Activated T-cell treated with anti-CD3 and anti-CD28 coated beads, Interleukin-2, amount 50 U/mL, for 4 hours (primary cell): Measurements from ENCODE around the gene CD52. TPM values are rescaled to one million over a fixed set of nuclear protein-coding genes. Genes with fewer than 3 reads are reported as not detected.
"Not testable (repeated sequence)": the region's sequence is repeated elsewhere in the genome, so short reads cannot be mapped to it uniquely, and the experiment has no call there.

Experiments
- ATAC-seq, 2 donors: fragments of 200-7000 bp; cut with Tn5 transposase; one replicate each; pipeline ENCODE4 v1.10.0; 2021
- DNase-seq: peaks from one replicate; pipeline ENCODE4 v3.0.0-alpha.2; 2020
- H3K27me3 Mint-ChIP-seq: one replicate; pipeline ENCODE4 v1.8.0; 2021; ENCODE audit warnings: low read depth, mixed read lengths
- H3K36me3 Mint-ChIP-seq: one replicate; pipeline ENCODE4 v1.8.0; 2022; ENCODE audit warnings: mixed read lengths; ENCODE audit not compliant: insufficient read depth
- H3K4me1 Mint-ChIP-seq: one replicate; pipeline ENCODE4 v1.8.0; 2021; ENCODE audit warnings: low read depth, mixed read lengths
- H3K4me3 Mint-ChIP-seq: one replicate; pipeline ENCODE4 v1.8.0; 2021; ENCODE audit warnings: mild to moderate bottlenecking, moderate library complexity, mixed read lengths
- H3K9me3 Mint-ChIP-seq: one replicate; pipeline ENCODE4 v1.8.0; 2021; ENCODE audit warnings: mixed read lengths
- total RNA-seq, 3 donors: library from RNA; stranded (reverse); gene quantifications; one replicate each; pipeline ENCODE4 v1.2.1, GENCODE V29; 2021

Gene CD52
- total RNA-seq, 3 donors from 2014 or later = 82.3 to 99.4 (median 93.8) TPM

GRCh38 chr1:26290122-26290881, 27.5 kb upstream of the CD52 start:
- Mint-ChIP-seq H3K27me3 (no peaks in the 10 kb centered on the region), H3K4me3 (no peak overlapping the region), H3K9me3 (no peaks in the 10 kb centered on the region), H3K36me3 (peaks cover 2% of the 10 kb centered on the region), H3K4me1 (peaks cover 76% of the 10 kb centered on the region)
- ATAC-seq = no peak
- DNase-seq = no peak

DNA sequence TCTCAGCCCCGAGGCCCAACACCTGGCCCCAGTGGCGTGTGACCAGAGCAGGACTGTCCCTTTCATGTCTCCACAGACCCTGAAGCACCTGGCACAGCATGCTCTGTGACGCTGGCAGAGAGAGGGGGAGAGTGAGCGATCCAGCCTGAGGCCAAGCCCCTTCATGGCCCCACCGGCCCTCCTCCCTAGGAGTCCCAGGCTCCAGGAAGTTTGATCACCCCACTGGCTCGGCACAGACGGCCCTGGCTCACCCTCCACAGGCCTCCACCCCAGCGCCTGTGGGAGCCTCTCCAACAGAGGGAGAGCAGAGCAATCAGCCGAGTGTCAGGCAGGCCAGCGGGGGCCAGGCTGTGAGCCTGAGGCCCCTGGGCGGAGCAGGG, 26.9 kb upstream of the CD52 start:
- Mint-ChIP-seq H3K27me3 (no peaks in the 10 kb centered on the region), H3K36me3 (peaks cover 4% of the 10 kb centered on the region), H3K9me3 (no peaks in the 10 kb centered on the region), H3K4me1 (peaks cover 73% of the 10 kb centered on the region), H3K4me3 (no peak overlapping the region)
- ATAC-seq = no peak
- no peak for DNase-seq

- ATAC-seq = no peak
- Mint-ChIP-seq H3K27me3 (no peaks in the 10 kb centered on the region), H3K4me1 (peaks cover 68% of the 10 kb centered on the region), H3K36me3 (peaks cover 7% of the 10 kb centered on the region), H3K9me3 (no peaks in the 10 kb centered on the region), H3K4me3 (no peak overlapping the region)
- no peak for DNase-seq
These were observed 26.3 kb upstream of the CD52 start for GRCh38 chr1:26291433-26291832.

GRCh38 chr1:26291939-26292338, 25.8 kb upstream of the CD52 start:
- Mint-ChIP-seq H3K36me3 (peaks cover 7% of the 10 kb centered on the region), H3K9me3 (no peaks in the 10 kb centered on the region), H3K4me1 (peaks cover 64% of the 10 kb centered on the region), H3K27me3 (no peaks in the 10 kb centered on the region), H3K4me3 (no peak overlapping the region)
- ATAC-seq = no peak
- no peak for DNase-seq

DNA sequence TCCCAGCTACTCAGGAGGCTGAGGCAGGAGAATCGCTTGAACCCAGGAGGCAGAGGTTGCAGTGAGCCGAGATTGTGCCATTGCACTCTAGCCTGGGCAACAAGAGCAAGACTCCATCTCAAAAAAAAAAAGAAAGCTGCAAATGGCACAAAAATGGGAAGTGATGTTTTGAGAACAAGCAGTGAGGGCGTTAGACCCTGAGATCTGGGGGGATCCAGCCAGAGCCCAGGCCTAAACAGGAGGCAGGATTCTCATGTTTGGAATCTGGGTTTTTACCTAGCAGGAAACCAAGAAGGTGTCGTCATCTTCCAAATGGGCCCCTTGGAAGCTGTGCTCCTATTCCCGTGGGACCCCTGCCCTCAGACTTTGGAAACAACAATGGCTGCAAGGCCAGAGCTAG, 25.0 kb upstream of the CD52 start:
- not testable (repeated sequence) for ATAC-seq, H3K36me3 Mint-ChIP-seq, H3K27me3 Mint-ChIP-seq, H3K4me3 Mint-ChIP-seq, H3K9me3 Mint-ChIP-seq, DNase-seq
- peaks cover 56% of the 10 kb centered on the region for H3K4me1 Mint-ChIP-seq

DNA sequence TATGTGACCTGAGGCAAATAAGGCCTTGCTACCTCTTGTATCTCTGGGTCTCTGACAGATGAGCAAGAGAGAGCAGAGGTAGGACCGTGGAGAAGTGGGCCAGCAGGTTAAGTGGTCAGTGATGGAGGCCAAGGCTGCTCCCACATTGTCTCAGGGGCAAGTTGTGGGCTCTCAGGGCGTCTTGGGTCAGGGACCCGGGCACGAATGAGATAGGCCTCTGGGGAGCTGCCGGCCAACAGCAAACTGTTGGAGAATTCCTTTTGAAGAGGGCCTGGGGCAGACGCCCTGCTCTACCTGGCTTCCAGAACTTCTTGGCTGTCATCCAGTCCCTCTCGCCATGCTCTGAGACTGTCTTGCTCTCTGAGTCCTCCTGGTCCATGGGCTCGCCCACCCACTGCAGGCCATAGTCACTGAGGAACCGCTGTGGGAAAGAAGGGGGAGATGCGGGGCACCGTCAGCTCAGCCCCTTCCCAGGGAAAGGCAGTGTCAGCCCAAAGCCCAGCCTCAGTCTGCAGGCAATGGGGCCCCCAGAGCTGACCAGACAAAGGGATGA, 23.8 kb upstream of the CD52 start:
- ATAC-seq = no peak
- H3K4me3 Mint-ChIP-seq = no peak overlapping the region
- peaks cover 43% of the 10 kb centered on the region for H3K4me1 Mint-ChIP-seq
- H3K36me3 Mint-ChIP-seq = peaks cover 7% of the 10 kb centered on the region
- no peaks in the 10 kb centered on the region for H3K27me3 Mint-ChIP-seq
- no peaks in the 10 kb centered on the region for H3K9me3 Mint-ChIP-seq
- DNase-seq = no peak

- Mint-ChIP-seq H3K36me3 (peaks cover 7% of the 10 kb centered on the region), H3K9me3 (no peaks in the 10 kb centered on the region), H3K4me1 (peaks cover 28% of the 10 kb centered on the region), H3K27me3 (no peaks in the 10 kb centered on the region), H3K4me3 (no peak overlapping the region)
- ATAC-seq (no peak), DNase-seq (no peak)
These were observed 22.3 kb upstream of the CD52 start for GRCh38 chr1:26295194-26296138.

DNA sequence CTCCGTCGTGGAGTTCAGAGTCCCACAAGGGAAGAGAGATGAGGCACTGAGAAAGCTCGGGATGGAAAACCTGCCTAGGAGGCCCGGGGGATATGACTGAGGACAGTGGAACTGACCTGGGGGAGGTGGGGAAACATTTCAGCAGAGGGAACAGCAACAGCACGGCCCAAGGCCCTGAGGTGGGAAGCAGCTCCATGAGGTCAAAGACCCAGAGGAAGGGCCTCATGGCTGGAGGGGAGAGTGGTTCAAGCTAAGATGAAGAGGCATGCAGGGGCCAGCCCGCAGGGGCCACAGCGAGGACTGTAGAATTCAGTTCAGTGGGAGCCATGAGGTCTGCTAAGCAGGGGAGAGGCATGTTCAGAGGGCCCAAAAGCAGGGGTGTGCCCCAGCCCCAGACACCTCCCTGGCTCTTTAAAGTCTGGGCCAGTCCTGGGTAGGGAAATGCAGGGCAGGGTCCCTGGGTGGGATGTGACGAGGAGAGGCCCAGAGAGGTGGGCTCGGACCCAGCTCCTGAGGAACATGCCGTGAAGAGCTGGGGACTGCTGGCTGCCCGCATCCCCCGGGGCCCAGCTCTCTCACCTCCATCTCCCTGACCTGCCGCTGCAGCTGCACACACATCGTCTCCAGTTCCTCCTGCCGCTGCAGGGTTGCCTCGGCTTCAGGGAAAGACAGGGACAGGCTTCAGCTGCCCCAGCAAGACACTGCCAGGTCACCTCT, 21.3 kb upstream of the CD52 start:
- Mint-ChIP-seq H3K9me3 (no peaks in the 10 kb centered on the region), H3K36me3 (peaks cover 7% of the 10 kb centered on the region), H3K4me1 (peaks cover 18% of the 10 kb centered on the region), H3K27me3 (no peaks in the 10 kb centered on the region), H3K4me3 (no peak overlapping the region)
- no peak for ATAC-seq
- DNase-seq = no peak

DNA sequence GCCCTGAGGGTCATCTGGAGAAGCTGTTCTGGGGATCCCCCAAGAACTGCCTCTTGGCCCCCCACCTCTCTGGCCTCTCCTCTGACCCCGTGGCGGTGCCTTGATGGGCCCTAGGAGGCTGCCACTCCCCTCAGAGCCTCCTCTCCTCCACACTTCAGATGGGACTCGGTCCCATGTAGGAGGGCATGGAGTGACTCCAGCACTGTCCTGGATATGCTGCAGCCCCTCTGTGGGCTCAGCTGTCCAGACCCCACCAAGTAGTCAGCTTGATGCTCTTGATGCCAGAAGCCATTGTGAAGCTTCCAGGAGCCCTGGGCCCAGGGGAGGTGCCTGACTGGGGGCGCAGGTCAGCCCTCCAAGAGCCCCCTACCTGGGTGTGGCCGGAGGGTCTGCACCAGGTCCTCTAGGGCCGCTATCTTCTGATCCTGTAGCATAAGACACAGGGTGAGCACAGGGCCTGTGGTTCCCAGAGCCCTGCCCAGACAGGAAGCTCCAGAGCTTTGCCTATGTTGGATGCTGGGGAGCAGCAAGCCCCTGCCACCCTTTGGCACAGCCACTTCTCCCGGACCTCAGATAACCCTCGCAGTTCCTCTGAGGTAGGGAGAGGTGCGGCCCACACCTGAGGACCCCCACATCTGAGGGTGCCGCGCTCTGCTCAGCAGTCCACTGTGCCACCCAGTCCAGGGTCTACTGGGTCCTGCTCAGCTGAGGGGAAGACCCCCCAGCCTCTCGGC, 20.5 kb upstream of the CD52 start:
- DNase-seq (no peak), ATAC-seq (no peak)
- H3K36me3 Mint-ChIP-seq = peaks cover 7% of the 10 kb centered on the region
- peaks cover 11% of the 10 kb centered on the region for H3K4me1 Mint-ChIP-seq
- H3K4me3 Mint-ChIP-seq = no peak overlapping the region
- H3K9me3 Mint-ChIP-seq = no peaks in the 10 kb centered on the region
- no peaks in the 10 kb centered on the region for H3K27me3 Mint-ChIP-seq

DNA sequence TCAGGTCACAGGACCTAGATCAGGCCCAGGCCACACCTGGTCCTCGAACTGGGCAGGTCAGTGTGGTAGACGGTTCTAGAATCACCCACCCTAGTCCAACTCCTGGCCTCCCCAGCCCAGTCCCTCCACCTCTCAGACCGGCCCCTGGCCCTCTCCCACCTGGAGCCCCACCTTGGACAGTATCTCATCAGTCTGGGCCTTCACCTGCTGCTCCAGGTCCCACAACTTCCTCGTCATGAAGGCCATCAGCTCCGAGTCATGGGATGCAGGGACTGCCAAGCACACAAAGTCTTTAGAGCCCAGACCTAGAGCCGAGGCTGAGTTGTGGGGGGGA, 20.0 kb upstream of the CD52 start:
- no peaks in the 10 kb centered on the region for H3K9me3 Mint-ChIP-seq
- H3K4me1 Mint-ChIP-seq = peaks cover 11% of the 10 kb centered on the region
- ATAC-seq (no peak), DNase-seq (no peak)
- H3K27me3 Mint-ChIP-seq = no peaks in the 10 kb centered on the region
- peaks cover 7% of the 10 kb centered on the region for H3K36me3 Mint-ChIP-seq
- no peak overlapping the region for H3K4me3 Mint-ChIP-seq

DNA sequence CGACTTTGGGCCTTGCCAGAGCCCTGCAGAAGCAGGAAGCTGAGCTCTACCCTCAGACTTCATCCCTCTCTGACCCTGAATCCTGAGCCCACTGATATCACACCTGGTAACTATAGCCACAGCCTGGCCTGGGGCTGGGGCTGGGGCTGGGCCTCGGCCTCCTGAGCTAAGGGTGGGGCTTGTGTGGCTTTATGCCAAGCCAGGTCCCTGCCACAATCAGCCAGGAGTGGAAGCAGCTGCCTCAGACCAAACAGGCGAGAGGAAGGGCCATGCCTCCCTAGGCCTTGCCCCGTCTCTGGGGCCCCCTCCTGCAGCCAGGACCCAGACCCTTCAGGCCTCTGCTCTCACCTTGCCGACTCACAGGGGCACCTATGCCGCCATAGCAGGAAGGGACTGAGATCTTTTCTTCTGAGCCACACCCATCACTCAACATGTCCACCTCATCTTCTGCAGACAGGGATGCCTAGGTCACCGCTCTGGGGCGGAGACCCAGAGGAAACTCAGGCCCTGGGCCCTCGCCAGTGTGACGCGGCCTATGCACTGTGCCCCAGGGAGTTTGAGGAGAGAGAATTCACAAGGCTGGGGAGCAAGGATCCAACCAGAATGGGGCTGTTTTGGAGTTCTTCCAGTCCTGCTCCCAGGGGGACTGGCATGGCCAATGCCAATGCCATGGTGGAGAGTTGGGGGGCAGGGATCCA, 17.0 kb upstream of the CD52 start:
- no peak for DNase-seq
- H3K36me3 Mint-ChIP-seq = peaks cover 2% of the 10 kb centered on the region
- peaks cover 2% of the 10 kb centered on the region for H3K4me1 Mint-ChIP-seq
- H3K27me3 Mint-ChIP-seq = no peaks in the 10 kb centered on the region
- no peak overlapping the region for H3K4me3 Mint-ChIP-seq
- H3K9me3 Mint-ChIP-seq = no peaks in the 10 kb centered on the region
- no peak for ATAC-seq

- Mint-ChIP-seq H3K9me3 (no peaks in the 10 kb centered on the region), H3K36me3 (no peaks in the 10 kb centered on the region), H3K27me3 (no peaks in the 10 kb centered on the region), H3K4me3 (no peak overlapping the region), H3K4me1 (peaks cover 20% of the 10 kb centered on the region)
- DNase-seq = no peak
- no peak for ATAC-seq
These were observed 14.9 kb upstream of the CD52 start for GRCh38 chr1:26302733-26303405.
